Glutamatergic neuron (in vitro differentiated cells): ENCODE results near the gene PTPN14. TPM values are rescaled to one million over a fixed set of nuclear protein-coding genes. Genes with fewer than 3 reads are reported as not detected.
A peak's percentile ranks its signal among the peaks of the same experiment; 100 is the strongest.

Source experiments
- DNase-seq: peaks from one replicate; pipeline ENCODE4 v3.0.0; 2022
- H3K27ac Mint-ChIP-seq: one replicate; pipeline ENCODE4 v1.8.0; 2020; ENCODE audit warnings: mild to moderate bottlenecking, mixed read lengths, inconsistent platforms; ENCODE audit not compliant: unreplicated experiment
- H3K27me3 Mint-ChIP-seq: one replicate; pipeline ENCODE4 v1.8.0; 2020; ENCODE audit warnings: mild to moderate bottlenecking, moderate library complexity, mixed read lengths, inconsistent platforms; ENCODE audit not compliant: unreplicated experiment
- H3K36me3 Mint-ChIP-seq: one replicate; pipeline ENCODE4 v1.8.0; 2020; ENCODE audit warnings: mild to moderate bottlenecking, mixed read lengths, inconsistent platforms; ENCODE audit not compliant: unreplicated experiment
- H3K4me1 Mint-ChIP-seq: one replicate; pipeline ENCODE4 v1.8.0; 2020; ENCODE audit warnings: mild to moderate bottlenecking, low read depth, mixed read lengths, inconsistent platforms; ENCODE audit not compliant: unreplicated experiment
- H3K4me3 Mint-ChIP-seq: one replicate; pipeline ENCODE4 v1.8.0; 2020; ENCODE audit warnings: mild to moderate bottlenecking, mixed read lengths, inconsistent platforms; ENCODE audit not compliant: unreplicated experiment
- H3K9me3 Mint-ChIP-seq: one replicate; pipeline ENCODE4 v1.8.0; 2020; ENCODE audit warnings: mild to moderate bottlenecking, moderate library complexity, mixed read lengths, inconsistent platforms; ENCODE audit not compliant: unreplicated experiment
- CTCF ChIP-seq: fragments of 200-600 bp; sonication (generic); IDR thresholded peaks from one replicate; pipeline ENCODE4 v1.5.0; 2021; ENCODE audit not compliant: partially characterized antibody, unreplicated experiment
- total RNA-seq: library from RNA; stranded (reverse); fragmentation: NEBNext Ultra II Directional; extraction: Animal tissue kit (Norgen Biotek cat#: 25700); gene quantifications from one replicate; pipeline ENCODE4 v1.2.1, GENCODE V29; 2021; ENCODE audit not compliant: unreplicated experiment

Gene PTPN14
- total RNA-seq, 1 donor from 2014 or later, result 1.7 TPM

GRCh38 chr1:214452152-214452784, 99.1 kb downstream of the PTPN14 start:
- Mint-ChIP-seq H3K36me3 (no peaks in the 10 kb centered on the region), H3K27ac (no peak overlapping the region), H3K4me1 (peaks cover 10% of the 10 kb centered on the region), H3K9me3 (no peaks in the 10 kb centered on the region), H3K4me3 (no peak overlapping the region), H3K27me3 (no peaks in the 10 kb centered on the region)
- TF ChIP-seq CTCF, result peak; percentile 21
- no peak for DNase-seq

GRCh38 chr1:214451596-214451995, 99.8 kb downstream of the PTPN14 start:
- Mint-ChIP-seq H3K27me3 (no peaks in the 10 kb centered on the region), H3K9me3 (no peaks in the 10 kb centered on the region), H3K36me3 (no peaks in the 10 kb centered on the region), H3K27ac (no peak overlapping the region), H3K4me1 (peaks cover 17% of the 10 kb centered on the region), H3K4me3 (no peak overlapping the region)
- no peak for DNase-seq
- TF ChIP-seq CTCF, result no peak

- no peak overlapping the region for H3K4me3 Mint-ChIP-seq
- no peak for TF ChIP-seq CTCF
- no peaks in the 10 kb centered on the region for H3K36me3 Mint-ChIP-seq
- H3K27me3 Mint-ChIP-seq, result no peaks in the 10 kb centered on the region
- H3K27ac Mint-ChIP-seq, result no peak overlapping the region
- no peak for DNase-seq
- peaks cover 39% of the 10 kb centered on the region for H3K4me1 Mint-ChIP-seq
- peaks cover under 1% of the 10 kb centered on the region for H3K9me3 Mint-ChIP-seq
Observed at GRCh38 chr1:214449371-214449770, 102.0 kb downstream of the PTPN14 start.

- no peak for DNase-seq
Observed at GRCh38 chr1:214448536-214448935, 102.9 kb downstream of the PTPN14 start.

GRCh38 chr1:214447557-214447871, 103.9 kb downstream of the PTPN14 start:
- peaks cover 2% of the 10 kb centered on the region for H3K9me3 Mint-ChIP-seq
- no peak for TF ChIP-seq CTCF
- DNase-seq, result no peak
- no peaks in the 10 kb centered on the region for H3K27me3 Mint-ChIP-seq
- no peaks in the 10 kb centered on the region for H3K36me3 Mint-ChIP-seq
- peak overlapping the region; percentile 67 for H3K27ac Mint-ChIP-seq
- H3K4me1 Mint-ChIP-seq, result peaks cover 42% of the 10 kb centered on the region
- H3K4me3 Mint-ChIP-seq, result peak overlapping the region; percentile 18

More at GRCh38 chr1:214448536-214448935, 102.9 kb downstream of the PTPN14 start:
- no peaks in the 10 kb centered on the region for H3K27me3 Mint-ChIP-seq
- H3K4me3 Mint-ChIP-seq, result no peak overlapping the region
- H3K27ac Mint-ChIP-seq, result no peak overlapping the region
- H3K9me3 Mint-ChIP-seq, result peaks cover 2% of the 10 kb centered on the region
- H3K36me3 Mint-ChIP-seq, result no peaks in the 10 kb centered on the region
- peaks cover 46% of the 10 kb centered on the region for H3K4me1 Mint-ChIP-seq
- no peak for TF ChIP-seq CTCF
